CD4-positive, CD25-positive, alpha-beta regulatory T cell (primary cell): ENCODE measurements around the gene XK. TPM values are rescaled to one million over a fixed set of nuclear protein-coding genes. Genes with fewer than 3 reads are reported as not detected.

Experiments
- ATAC-seq, 2 donors: fragments of 150-1000 bp; cut with Tn5 transposase; one replicate each; pipeline ENCODE4 v1.10.0; 2021; ENCODE audit warnings: low read depth in 2 of 2, moderate number of reproducible peaks in 2 of 2, moderate library complexity in 1 of 2
- DNase-seq, 3 donors: peaks; one replicate each; pipeline versions ENCODE4 v3.0.0 to v3.0.0-alpha.2; 2012 to 2022; ENCODE audit warnings: mixed read lengths in 1 of 3
- H3K27ac ChIP-seq: one replicate; pipeline ENCODE4 v1.7.0; 2013; ENCODE audit warnings: mild to moderate bottlenecking, low read length; ENCODE audit not compliant: insufficient read depth, poor library complexity, severe bottlenecking
- H3K27me3 ChIP-seq: one replicate; pipeline ENCODE4 v1.7.0; 2013; ENCODE audit warnings: low read length; ENCODE audit not compliant: control insufficient read depth, insufficient read depth
- H3K36me3 ChIP-seq: one replicate; pipeline ENCODE4 v1.7.0; 2013; ENCODE audit warnings: mild to moderate bottlenecking, low read length, moderate library complexity; ENCODE audit not compliant: control insufficient read depth, insufficient read depth
- H3K4me1 ChIP-seq: 2 replicates; pipeline ENCODE4 v1.7.0; 2013; ENCODE audit warnings: mild to moderate bottlenecking, low read length; ENCODE audit not compliant: insufficient read depth, control insufficient read depth, poor library complexity, severe bottlenecking
- H3K4me3 ChIP-seq: one replicate; pipeline ENCODE4 v1.7.0; 2013; ENCODE audit warnings: low read depth, mild to moderate bottlenecking, low read length, moderate library complexity
- H3K9me3 ChIP-seq, 2 experiments: 1 replicate in 1 of 2; 2 replicates in 1 of 2; pipeline ENCODE4 v1.7.0; 2013; ENCODE audit warnings: low read length in 2 of 2, mild to moderate bottlenecking in 1 of 2, moderate library complexity in 1 of 2; ENCODE audit not compliant: control insufficient read depth in 2 of 2
- H3K27ac Mint-ChIP-seq, 3 donors: one replicate each; pipeline ENCODE4 v1.8.0; 2020 to 2022; ENCODE audit warnings: mild to moderate bottlenecking in 3 of 3, mixed read lengths in 3 of 3, moderate library complexity in 2 of 3
- H3K27me3 Mint-ChIP-seq: one replicate; pipeline ENCODE4 v1.8.0; 2022; ENCODE audit warnings: mild to moderate bottlenecking, mixed read lengths
- H3K36me3 Mint-ChIP-seq: one replicate; pipeline ENCODE4 v1.8.0; 2020; ENCODE audit warnings: mixed read lengths
- H3K4me1 Mint-ChIP-seq, 4 donors: one replicate each; pipeline ENCODE4 v1.8.0; 2020 to 2022; ENCODE audit warnings: mixed read lengths in 4 of 4, mild to moderate bottlenecking in 1 of 4
- H3K4me3 Mint-ChIP-seq, 4 donors: one replicate each; pipeline ENCODE4 v1.8.0; 2020 to 2022; ENCODE audit warnings: mild to moderate bottlenecking in 4 of 4, mixed read lengths in 4 of 4, moderate library complexity in 3 of 4
- H3K9me3 Mint-ChIP-seq, 7 donors: one replicate each; pipeline ENCODE4 v1.8.0; 2020 to 2022; ENCODE audit warnings: mixed read lengths in 7 of 7, mild to moderate bottlenecking in 3 of 7, moderate library complexity in 2 of 7
- polyA plus RNA-seq, 4 donors: library from polyadenylated mRNA; unstranded; fragments of 300-500 nt; fragmentation: Illumina TruSeq; gene quantifications; one replicate each; pipeline ENCODE4 v1.2.3, GENCODE V29; 2021
- total RNA-seq: library from RNA; stranded (reverse); gene quantifications from one replicate; pipeline ENCODE4 v1.2.3, GENCODE V29; 2022

Gene XK
- total and polyA plus RNA-seq, 5 donors from 2014 or later = 0.99 TPM; not detected in 4

- Histone ChIP-seq H3K36me3 (no peaks in the 10 kb centered on the region), H3K27me3 (no peaks in the 10 kb centered on the region), H3K4me1 (no peaks in the 10 kb centered on the region), H3K27ac (no peak overlapping the region), H3K9me3 (no peaks in the 10 kb centered on the region), H3K4me3 (no peak overlapping the region)
- Mint-ChIP-seq H3K36me3 (no peaks in the 10 kb centered on the region), H3K27ac (no peak overlapping the region), H3K4me3 (no peak overlapping the region), H3K4me1 (no peaks in the 10 kb centered on the region), H3K9me3 (peaks cover 0 to 3% (median 0%) of the 10 kb centered on the region in 7 donors), H3K27me3 (peaks cover 4% of the 10 kb centered on the region)
- DNase-seq (no peak), ATAC-seq (no peak)
Observed at GRCh38 chrX:37651921-37652452, 33.6 kb upstream of the XK start.

- ATAC-seq (no peak), DNase-seq (no peak)
- no peak overlapping the region for H3K4me3 ChIP-seq
- no peaks in the 10 kb centered on the region for H3K4me1 ChIP-seq
- H3K27ac ChIP-seq = no peak overlapping the region
- Mint-ChIP-seq H3K27ac (no peak overlapping the region), H3K36me3 (no peaks in the 10 kb centered on the region), H3K27me3 (peaks cover 4% of the 10 kb centered on the region), H3K4me3 (no peak overlapping the region), H3K4me1 (no peaks in the 10 kb centered on the region), H3K9me3 (peaks cover 0 to 3% (median 0%) of the 10 kb centered on the region in 7 donors)
- no peaks in the 10 kb centered on the region for H3K36me3 ChIP-seq
- H3K9me3 ChIP-seq = no peaks in the 10 kb centered on the region
- no peaks in the 10 kb centered on the region for H3K27me3 ChIP-seq
Observed at GRCh38 chrX:37652589-37653231, 32.9 kb upstream of the XK start.

- H3K9me3 Mint-ChIP-seq = peaks cover 0 to 3% (median 0%) of the 10 kb centered on the region in 7 donors
- no peaks in the 10 kb centered on the region for H3K4me1 ChIP-seq
- no peak overlapping the region for H3K27ac Mint-ChIP-seq
- no peaks in the 10 kb centered on the region for H3K27me3 ChIP-seq
- no peak overlapping the region for H3K4me3 ChIP-seq
- no peak overlapping the region for H3K4me3 Mint-ChIP-seq
- H3K4me1 Mint-ChIP-seq = no peaks in the 10 kb centered on the region
- ATAC-seq (no peak), DNase-seq (no peak)
- no peak overlapping the region for H3K27ac ChIP-seq
- H3K27me3 Mint-ChIP-seq = peaks cover 4% of the 10 kb centered on the region
- H3K36me3 ChIP-seq = no peaks in the 10 kb centered on the region
- H3K9me3 ChIP-seq = no peaks in the 10 kb centered on the region
- H3K36me3 Mint-ChIP-seq = no peaks in the 10 kb centered on the region
Observed at GRCh38 chrX:37653397-37654085, 32.0 kb upstream of the XK start.

- Mint-ChIP-seq H3K9me3 (peaks cover 0 to 2% (median 0%) of the 10 kb centered on the region in 7 donors), H3K27me3 (peaks cover under 1% of the 10 kb centered on the region), H3K36me3 (no peaks in the 10 kb centered on the region), H3K4me3 (no peak overlapping the region), H3K27ac (no peak overlapping the region), H3K4me1 (no peaks in the 10 kb centered on the region)
- Histone ChIP-seq H3K27ac (no peak overlapping the region), H3K4me1 (no peaks in the 10 kb centered on the region), H3K9me3 (no peaks in the 10 kb centered on the region), H3K27me3 (no peaks in the 10 kb centered on the region), H3K36me3 (no peaks in the 10 kb centered on the region), H3K4me3 (no peak overlapping the region)
- DNase-seq (no peak), ATAC-seq (no peak)
Observed at GRCh38 chrX:37658343-37659030, 27.1 kb upstream of the XK start.

- no peak for DNase-seq
- no peak overlapping the region for H3K4me3 ChIP-seq
- H3K36me3 ChIP-seq = no peaks in the 10 kb centered on the region
Observed at GRCh38 chrX:37659047-37659446, 26.5 kb upstream of the XK start.

GRCh38 chrX:37662181-37662580 lies 23.4 kb upstream of the XK start:
- Mint-ChIP-seq H3K4me1 (no peaks in the 10 kb centered on the region), H3K4me3 (no peak overlapping the region)
- no peak for ATAC-seq

More at GRCh38 chrX:37659047-37659446, 26.5 kb upstream of the XK start:
- Mint-ChIP-seq H3K27ac (no peak overlapping the region), H3K4me1 (no peaks in the 10 kb centered on the region), H3K36me3 (no peaks in the 10 kb centered on the region), H3K4me3 (no peak overlapping the region), H3K27me3 (no peaks in the 10 kb centered on the region), H3K9me3 (peaks cover 0 to 2% (median 0%) of the 10 kb centered on the region in 7 donors)
- Histone ChIP-seq H3K27ac (no peak overlapping the region), H3K4me1 (no peaks in the 10 kb centered on the region), H3K9me3 (no peaks in the 10 kb centered on the region), H3K27me3 (no peaks in the 10 kb centered on the region)
- ATAC-seq = no peak

GRCh38 chrX:37666516-37666915 lies 19.1 kb upstream of the XK start:
- Mint-ChIP-seq H3K4me1 (no peaks in the 10 kb centered on the region), H3K9me3 (no peaks in the 10 kb centered on the region), H3K27ac (no peak overlapping the region), H3K27me3 (no peaks in the 10 kb centered on the region), H3K36me3 (no peaks in the 10 kb centered on the region), H3K4me3 (no peak overlapping the region)
- Histone ChIP-seq H3K27me3 (no peaks in the 10 kb centered on the region), H3K36me3 (no peaks in the 10 kb centered on the region), H3K9me3 (peaks cover 0 to 2% of the 10 kb centered on the region in 2 experiments), H3K4me3 (no peak overlapping the region), H3K27ac (no peak overlapping the region), H3K4me1 (no peaks in the 10 kb centered on the region)
- ATAC-seq = no peak
- DNase-seq = no peak

More at GRCh38 chrX:37662181-37662580, 23.4 kb upstream of the XK start:
- Histone ChIP-seq H3K36me3 (no peaks in the 10 kb centered on the region), H3K27ac (no peak overlapping the region), H3K4me1 (no peaks in the 10 kb centered on the region), H3K9me3 (peaks cover 0 to 2% of the 10 kb centered on the region in 2 experiments), H3K4me3 (no peak overlapping the region), H3K27me3 (no peaks in the 10 kb centered on the region)
- Mint-ChIP-seq H3K27ac (no peak overlapping the region), H3K9me3 (peaks cover 0 to 2% (median 0%) of the 10 kb centered on the region in 7 donors), H3K36me3 (no peaks in the 10 kb centered on the region), H3K27me3 (no peaks in the 10 kb centered on the region)
- DNase-seq = no peak
